Psoas muscle (tissue), 8 donors: ENCODE results near the gene CENPVL3. TPM values are rescaled to one million over a fixed set of nuclear protein-coding genes. Genes with fewer than 3 reads are reported as not detected.
A peak's percentile ranks its signal among the peaks of the same experiment; 100 is the strongest.
"Not testable (repeated sequence)": the region's sequence is repeated elsewhere in the genome, so short reads cannot be mapped to it uniquely, and the experiment has no call there.

Source experiments
- ATAC-seq, 4 donors: fragments of 200-7000 bp; cut with Tn5 transposase; one replicate each; pipeline ENCODE4 v1.9.1; 2020; ENCODE audit warnings: moderate library complexity in 3 of 4, mild to moderate bottlenecking in 2 of 4
- DNase-seq, 2 donors: peaks; one replicate each; pipeline ENCODE4 v3.0.0-alpha.2; 2020
- H3K27ac ChIP-seq: fragments of 200-600 bp; one replicate; pipeline ENCODE4 v1.8.0; 2022
- H3K27me3 ChIP-seq, 3 donors: fragments of 200-600 bp in 1 of 3; one replicate each; pipeline versions ENCODE4 v1.6.1 to v1.8.0; 2013 to 2022; ENCODE audit warnings: low read length in 2 of 3, mild to moderate bottlenecking in 2 of 3, moderate library complexity in 1 of 3; ENCODE audit not compliant: insufficient read depth in 3 of 3
- H3K36me3 ChIP-seq, 2 donors: fragments of 200-600 bp in 1 of 2; one replicate each; pipeline versions ENCODE4 v1.6.1 to v1.8.0; 2013 to 2022; ENCODE audit warnings: low read depth in 1 of 2, mild to moderate bottlenecking in 1 of 2, moderate library complexity in 1 of 2; ENCODE audit not compliant: insufficient read depth in 1 of 2
- H3K4me1 ChIP-seq: fragments of 200-600 bp; one replicate; pipeline ENCODE4 v1.8.0; 2022
- H3K4me3 ChIP-seq: fragments of 200-600 bp; one replicate; pipeline ENCODE4 v1.8.0; 2022; ENCODE audit warnings: mild to moderate bottlenecking
- H3K9me3 ChIP-seq: fragments of 200-600 bp; one replicate; pipeline ENCODE4 v1.8.0; 2022
- CTCF ChIP-seq: fragments of 200-600 bp; IDR thresholded peaks from one replicate; pipeline ENCODE4 v1.8.0; 2022; ENCODE audit warnings: antibody characterized with exemption
- WGBS, 3 donors: extraction: QIAGEN DNeasy Blood & Tissue Kit; methylation state at CpG; one replicate each; pipeline versions ENCODE4 v1.1.6 to v1.1.7; 2013; 5-methylcytosine and 5-hydroxymethylcytosine counted together
- intact Hi-C, 2 donors: fragments of 100-400 bp; cut with DNase I; formaldehyde crosslinking; loops; one replicate each; pipeline versions ENCODE4 v1.11.0 to v1.14.2; 2022
- long read RNA-seq, 2 donors: library from polyadenylated mRNA; unstranded; transcript quantifications; one replicate each; pipeline ENCODE4 v2.0.0, GENCODE V29; 2021
- polyA plus RNA-seq, 3 donors: library from polyadenylated mRNA; stranded (reverse); fragments of 200-250 nt; gene quantifications; one replicate each; pipeline ENCODE4 v1.2.3, GENCODE V29; 2013
- total RNA-seq, 4 donors: library from RNA; stranded (reverse); fragmentation: NEBNext Ultra II Directional in 2 of 4; extraction: Animal tissue kit (Norgen Biotek cat#: 25700) in 2 of 4; gene quantifications; one replicate each; pipeline versions ENCODE4 v1.2.1 to v1.2.4, GENCODE V29; 2021 to 2023
- donor health status: healthy with polysubstance abuse.
- donor health status: DM: no; HTN: no; CAD: no; lungs with moderate emphysema.
- donor health status: Bipolar disorder and iron deficiency.
- donor health status: healthy.
- donor health status: DM: yes; HTN: yes; CAD: no.
- donor health status: DM: no; HTN: no; CAD: no.
- donor health status: DM: no; HTN: no; CAD: no.
- donor health status: DM: yes; HTN: yes; CAD: no.

CENPVL3 gene
- not detected for total RNA-seq
- not detected for polyA plus RNA-seq
- long read RNA-seq, donor 1, result 0 reads
- long read RNA-seq, donor 2, result 0 reads

- H3K9me3 ChIP-seq, intact Hi-C loops, DNase-seq, H3K27ac ChIP-seq, H3K4me1 ChIP-seq, H3K36me3 ChIP-seq, ATAC-seq: not testable (repeated sequence)
- Histone ChIP-seq H3K27me3 (peaks cover 0 to 57% (median 3%) of the 10 kb centered on the region in 3 donors), H3K4me3 (peak within 1 kb of the TSS; percentile 18)
- 1 to 33% (median 2%) methylated on average over 9 to 49 of the region's 81 CpGs for WGBS, 3 donors
Observed at GRCh38 chrX:51618241-51619155, at the start of gene CENPVL3. Gene CENPVL3 (minus strand): TSS chrX:51618912. CDS start chrX:51618873, 39 bp downstream.

GRCh38 chrX:51665981-51666380 is 47.3 kb upstream of the CENPVL3 start:
- H3K27ac ChIP-seq, result no peak overlapping the region
- DNase-seq, result no peak
- no peaks in the 10 kb centered on the region for H3K4me1 ChIP-seq
- H3K4me3 ChIP-seq, result no peak overlapping the region
- intact Hi-C loops, result no loop called here
- no peaks in the 10 kb centered on the region for H3K9me3 ChIP-seq
- 56 to 63% (median 62%) methylated on average over 5 of the region's 5 CpGs for WGBS, 3 donors
- no peak for ATAC-seq
- TF ChIP-seq CTCF, result no peak
- H3K27me3 ChIP-seq, result peaks cover 0 to 37% (median 0%) of the 10 kb centered on the region in 3 donors
- H3K36me3 ChIP-seq, result no peaks in the 10 kb centered on the region

DNA sequence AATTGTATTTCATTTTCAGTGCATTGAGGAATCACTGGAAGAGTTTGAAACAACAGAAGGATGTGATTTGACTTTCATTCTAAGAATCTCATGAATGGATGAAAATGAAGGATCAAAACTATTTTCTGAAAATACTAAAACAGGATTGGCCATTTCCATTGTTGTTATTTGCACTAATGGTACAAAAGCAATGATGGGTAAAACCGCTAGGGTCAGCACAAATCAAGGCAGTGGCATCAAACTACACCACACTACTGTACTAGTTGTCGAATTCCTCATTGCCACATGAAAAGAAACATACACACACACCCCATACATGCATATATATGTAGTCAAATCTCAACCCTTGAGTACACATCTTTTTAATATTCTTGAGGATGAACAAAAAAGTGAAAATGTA is 24.7 kb upstream of the CENPVL3 start:
- intact Hi-C loops, result no loop called here
- no peak for DNase-seq
- no peak for ATAC-seq
- Histone ChIP-seq H3K4me1 (no peaks in the 10 kb centered on the region), H3K9me3 (no peaks in the 10 kb centered on the region), H3K36me3 (no peaks in the 10 kb centered on the region), H3K27me3 (peaks cover 0 to 38% (median 1%) of the 10 kb centered on the region in 3 donors), H3K4me3 (no peak overlapping the region), H3K27ac (no peak overlapping the region)
- 51 to 79% (median 72%) methylated on average over 2 of the region's 2 CpGs for WGBS, 3 donors
- no peak for TF ChIP-seq CTCF

- no peaks in the 10 kb centered on the region for H3K36me3 ChIP-seq
- H3K4me3 ChIP-seq, result no peak overlapping the region
- DNase-seq (no peak), ATAC-seq (no peak)
- H3K9me3 ChIP-seq, result no peaks in the 10 kb centered on the region
- H3K27ac ChIP-seq, result no peak overlapping the region
- H3K4me1 ChIP-seq, result no peaks in the 10 kb centered on the region
- intact Hi-C loops, result no loop called here
- H3K27me3 ChIP-seq, result peaks cover 0 to 47% (median 1%) of the 10 kb centered on the region in 3 donors
- 20 to 29% (median 24%) methylated on average over 18 to 19 of the region's 19 CpGs for WGBS, 3 donors
- peak; percentile 30 for TF ChIP-seq CTCF
Observed at GRCh38 chrX:51641421-51642021, 22.8 kb upstream of the CENPVL3 start.

DNA sequence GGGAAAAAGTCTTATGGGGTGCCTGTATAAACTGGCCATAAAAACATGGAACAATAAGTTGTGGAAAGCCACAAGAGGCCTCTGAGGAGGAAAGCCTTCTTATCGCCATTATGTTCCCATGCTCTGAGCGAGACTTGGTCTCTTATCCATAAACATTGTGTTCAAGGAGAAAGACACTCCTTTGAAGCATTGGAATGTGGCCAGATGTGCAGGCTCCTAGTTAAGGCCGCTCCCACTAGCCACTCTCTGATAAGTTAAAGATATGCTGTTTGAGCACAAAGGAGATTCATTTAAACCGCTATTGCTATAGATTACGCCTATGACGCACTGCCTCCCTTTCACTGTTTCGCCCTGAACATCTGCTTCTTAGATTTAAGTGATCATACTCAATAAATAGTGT is 17.8 kb upstream of the CENPVL3 start:
- DNase-seq, H3K4me3 ChIP-seq, H3K27ac ChIP-seq, H3K4me1 ChIP-seq, intact Hi-C loops, H3K36me3 ChIP-seq, H3K9me3 ChIP-seq, ATAC-seq: not testable (repeated sequence)
- WGBS, 3 donors, result 72 to 82% (median 80%) methylated on average over 7 of the region's 7 CpGs
- H3K27me3 ChIP-seq, result peaks cover 0 to 60% (median 1%) of the 10 kb centered on the region in 3 donors
